Loucy (cell line): ENCODE measurements around the gene ITM2B.

ENCODE experiments used
- H2AFZ ChIP-seq: fragments of 200-600 bp; sonication (generic); 2 replicates; pipeline ENCODE4 v1.6.0; 2016; ENCODE audit warnings: antibody characterized with exemption, mild to moderate bottlenecking, low read length, moderate library complexity
- H3F3A ChIP-seq: fragments of 200-600 bp; 2 replicates; pipeline ENCODE4 v1.6.0; 2016; ENCODE audit warnings: antibody characterized with exemption, low read depth, mild to moderate bottlenecking
- H3K27me3 ChIP-seq: fragments of 200-600 bp; sonication (generic); 2 replicates; pipeline ENCODE4 v1.6.1; 2014; ENCODE audit warnings: low read length, mild to moderate bottlenecking; ENCODE audit not compliant: insufficient read depth, poor library complexity, severe bottlenecking
- H3K36me3 ChIP-seq: fragments of 200-600 bp; sonication (generic); 2 replicates; pipeline ENCODE4 v1.6.1; 2016; ENCODE audit warnings: low read length; ENCODE audit not compliant: insufficient read depth
- H3K4me1 ChIP-seq: fragments of 200-600 bp; sonication (generic); 2 replicates; pipeline ENCODE4 v1.5.1; 2014; ENCODE audit warnings: low read length, mild to moderate bottlenecking; ENCODE audit not compliant: insufficient read depth, poor library complexity, severe bottlenecking
- H3K4me2 ChIP-seq: fragments of 200-600 bp; sonication (generic); 2 replicates; pipeline ENCODE4 v1.6.0; 2014; ENCODE audit warnings: antibody characterized with exemption, low read length, low read depth, mild to moderate bottlenecking; ENCODE audit not compliant: poor library complexity, severe bottlenecking
- H3K4me3 ChIP-seq: fragments of 200-600 bp; sonication (generic); 2 replicates; pipeline ENCODE4 v1.5.1; 2014; ENCODE audit warnings: low read length, mild to moderate bottlenecking, mixed read lengths; ENCODE audit not compliant: poor library complexity, severe bottlenecking
- H3K79me2 ChIP-seq: fragments of 200-600 bp; sonication (generic); 2 replicates; pipeline ENCODE4 v1.6.1; 2014; ENCODE audit warnings: low read length; ENCODE audit not compliant: insufficient read depth
- H3K9ac ChIP-seq: fragments of 200-600 bp; sonication (generic); 2 replicates; pipeline ENCODE4 v1.6.0; 2014; ENCODE audit warnings: mild to moderate bottlenecking, low read depth, low read length, moderate library complexity; ENCODE audit not compliant: poor library complexity, severe bottlenecking
- H3K9me2 ChIP-seq: fragments of 200-600 bp; sonication (generic); replicated peaks from 2 replicates; pipeline ENCODE4 v1.6.1; 2016; ENCODE audit warnings: low read depth, low read length, mixed read lengths
- H3K9me3 ChIP-seq: fragments of 200-600 bp; sonication (generic); 2 replicates; pipeline ENCODE4 v1.6.1; 2014; ENCODE audit warnings: mild to moderate bottlenecking, antibody characterized with exemption, low read length, low read depth; ENCODE audit not compliant: insufficient read depth
- H4K20me1 ChIP-seq: fragments of 200-600 bp; sonication (generic); 2 replicates; pipeline ENCODE4 v1.6.0; 2014; ENCODE audit warnings: antibody characterized with exemption, low read length, mild to moderate bottlenecking; ENCODE audit not compliant: insufficient read depth, poor library complexity, severe bottlenecking
- CTCF ChIP-seq: fragments of 200-600 bp; sonication (generic); conservative IDR thresholded peaks from 2 replicates; pipeline ENCODE4 v1.5.1; 2014; ENCODE audit warnings: mild to moderate bottlenecking, antibody characterized with exemption, low read length
- EZH2phosphoT487 ChIP-seq: fragments of 200-600 bp; IDR thresholded peaks from 2 replicates; pipeline ENCODE4 v1.6.1; 2018; ENCODE audit warnings: antibody characterized with exemption, mild to moderate bottlenecking, moderate library complexity, borderline replicate concordance

The ITM2B gene

GRCh38 chr13:48244159-48244558 lies 11.2 kb downstream of the ITM2B start:
- Histone ChIP-seq H2AFZ (no peak overlapping the region), H3K4me3 (no peak overlapping the region), H3K4me1 (peaks cover 18% of the 10 kb centered on the region), H3K9me3 (no peaks in the 10 kb centered on the region), H3K79me2 (peaks cover 79% of the 10 kb centered on the region), H3K27me3 (no peaks in the 10 kb centered on the region), H3K36me3 (no peaks in the 10 kb centered on the region), H3F3A (no peaks in the 10 kb centered on the region), H3K9ac (no peak overlapping the region), H3K9me2 (no peaks in the 10 kb centered on the region), H3K4me2 (no peak overlapping the region), H4K20me1 (peaks cover 21% of the 10 kb centered on the region)
- no peak for TF ChIP-seq EZH2phosphoT487
- no peak for TF ChIP-seq CTCF

- Histone ChIP-seq H3K4me1 (peaks cover 13% of the 10 kb centered on the region), H3F3A (0 out of 2 replicates have a peak, but pooled peaks cover 4% of the 10 kb centered on the region), H3K36me3 (no peaks in the 10 kb centered on the region), H3K9me3 (no peaks in the 10 kb centered on the region), H3K27me3 (no peaks in the 10 kb centered on the region), H3K79me2 (peaks cover 77% of the 10 kb centered on the region), H4K20me1 (peaks cover 25% of the 10 kb centered on the region), H3K4me2 (no peak overlapping the region), H3K9ac (no peak overlapping the region), H3K9me2 (no peaks in the 10 kb centered on the region), H3K4me3 (no peak overlapping the region), H2AFZ (no peak overlapping the region)
- TF ChIP-seq EZH2phosphoT487: no peak
- TF ChIP-seq CTCF: no peak
Measured at GRCh38 chr13:48246102-48246501, 13.1 kb downstream of the ITM2B start.

GRCh38 chr13:48249018-48249417 lies 16.0 kb downstream of the ITM2B start:
- Histone ChIP-seq H3K9me3 (no peaks in the 10 kb centered on the region), H3K4me3 (no peak overlapping the region), H3K4me2 (no peak overlapping the region), H3K4me1 (peaks cover under 1% of the 10 kb centered on the region), H3F3A (0 out of 2 replicates have a peak, but pooled peaks cover 4% of the 10 kb centered on the region), H2AFZ (no peak overlapping the region), H3K27me3 (no peaks in the 10 kb centered on the region), H3K9me2 (no peaks in the 10 kb centered on the region), H3K79me2 (peaks cover 64% of the 10 kb centered on the region), H4K20me1 (peaks cover 15% of the 10 kb centered on the region), H3K36me3 (peaks cover 4% of the 10 kb centered on the region; the same call in 1 of the 2 replicates), H3K9ac (no peak overlapping the region)
- no peak for TF ChIP-seq EZH2phosphoT487
- TF ChIP-seq CTCF: no peak
